Duodenal mucosa (tissue), 2 donors: ENCODE results near the gene EARS2.
"Not testable (repeated sequence)": the region's sequence is repeated elsewhere in the genome, so short reads cannot be mapped to it uniquely, and the experiment has no call there.

Experiments
- H3K27ac ChIP-seq: one replicate; pipeline ENCODE4 v1.7.0; 2013; ENCODE audit warnings: low read depth, low read length
- H3K27me3 ChIP-seq, 2 donors: one replicate each; pipeline ENCODE4 v1.7.0; 2013; ENCODE audit warnings: low read length in 2 of 2, control low read depth in 1 of 2; ENCODE audit not compliant: insufficient read depth in 2 of 2, control insufficient read depth in 1 of 2
- H3K36me3 ChIP-seq, 2 donors: one replicate each; pipeline ENCODE4 v1.7.0; 2013; ENCODE audit warnings: low read length in 2 of 2, control low read depth in 1 of 2; ENCODE audit not compliant: insufficient read depth in 2 of 2, control insufficient read depth in 1 of 2
- H3K4me1 ChIP-seq, 2 donors: one replicate each; pipeline ENCODE4 v1.7.0; 2013; ENCODE audit warnings: low read length in 2 of 2, control low read depth in 1 of 2; ENCODE audit not compliant: insufficient read depth in 2 of 2, control insufficient read depth in 1 of 2
- H3K4me3 ChIP-seq, 2 donors: one replicate each; pipeline ENCODE4 v1.7.0; 2013; ENCODE audit warnings: low read length in 2 of 2, low read depth in 1 of 2
- H3K9ac ChIP-seq, 2 donors: one replicate each; pipeline ENCODE4 v1.7.0; 2013; ENCODE audit warnings: low read length in 2 of 2, low read depth in 1 of 2
- H3K9me3 ChIP-seq, 2 donors: one replicate each; pipeline ENCODE4 v1.7.0; 2013; ENCODE audit warnings: low read length in 2 of 2, control low read depth in 1 of 2; ENCODE audit not compliant: control insufficient read depth in 1 of 2

The EARS2 gene

DNA sequence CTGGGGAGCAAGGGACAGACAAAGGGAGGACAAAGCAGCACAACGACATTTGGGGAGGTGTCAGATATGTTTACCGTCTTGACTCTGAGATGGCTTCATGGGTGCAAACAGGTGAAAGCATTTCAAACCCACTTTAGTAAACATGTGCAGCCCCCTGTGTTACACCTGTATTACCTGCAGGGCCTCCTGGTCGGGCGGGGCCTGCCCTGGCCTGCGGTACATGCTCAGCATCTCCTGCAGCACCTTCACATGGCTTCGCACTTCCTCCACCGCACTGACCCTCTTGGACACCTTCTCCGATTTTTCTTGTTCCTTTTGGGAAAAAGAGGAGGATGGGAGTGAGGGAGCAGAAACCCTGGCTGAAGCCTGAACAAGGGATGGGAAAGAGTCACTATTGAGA, 71.3 kb downstream of the EARS2 start:
- Histone ChIP-seq H3K4me1 (no peaks in the 10 kb centered on the region), H3K9ac (no peak overlapping the region), H3K36me3 (peaks cover 49 to 91% of the 10 kb centered on the region in 2 donors), H3K4me3 (no peak overlapping the region), H3K9me3 (no peaks in the 10 kb centered on the region), H3K27ac (no peak overlapping the region), H3K27me3 (no peaks in the 10 kb centered on the region)

DNA sequence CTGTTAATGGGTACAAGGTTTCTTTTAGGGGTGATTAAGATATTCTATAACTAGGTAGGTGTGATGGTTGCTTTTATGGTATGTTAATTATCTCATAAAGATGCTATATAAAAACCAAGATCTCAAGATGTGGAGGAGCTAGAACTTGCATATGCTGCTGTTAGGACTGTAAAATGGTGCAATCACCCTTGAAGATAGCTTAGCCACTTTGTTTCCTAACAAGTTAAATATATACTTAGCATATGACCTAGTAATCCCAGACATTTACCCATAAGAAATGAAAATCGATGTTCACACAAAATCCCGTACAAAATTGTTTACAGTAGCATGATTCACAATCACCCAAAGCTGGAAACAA, 71.9 kb downstream of the EARS2 start:
- Histone ChIP-seq H3K27ac (no peak overlapping the region), H3K27me3 (no peaks in the 10 kb centered on the region), H3K4me1 (no peaks in the 10 kb centered on the region), H3K4me3 (no peak overlapping the region), H3K9ac (no peak overlapping the region), H3K9me3 (no peaks in the 10 kb centered on the region), H3K36me3 (peaks cover 54 to 93% of the 10 kb centered on the region in 2 donors)

DNA sequence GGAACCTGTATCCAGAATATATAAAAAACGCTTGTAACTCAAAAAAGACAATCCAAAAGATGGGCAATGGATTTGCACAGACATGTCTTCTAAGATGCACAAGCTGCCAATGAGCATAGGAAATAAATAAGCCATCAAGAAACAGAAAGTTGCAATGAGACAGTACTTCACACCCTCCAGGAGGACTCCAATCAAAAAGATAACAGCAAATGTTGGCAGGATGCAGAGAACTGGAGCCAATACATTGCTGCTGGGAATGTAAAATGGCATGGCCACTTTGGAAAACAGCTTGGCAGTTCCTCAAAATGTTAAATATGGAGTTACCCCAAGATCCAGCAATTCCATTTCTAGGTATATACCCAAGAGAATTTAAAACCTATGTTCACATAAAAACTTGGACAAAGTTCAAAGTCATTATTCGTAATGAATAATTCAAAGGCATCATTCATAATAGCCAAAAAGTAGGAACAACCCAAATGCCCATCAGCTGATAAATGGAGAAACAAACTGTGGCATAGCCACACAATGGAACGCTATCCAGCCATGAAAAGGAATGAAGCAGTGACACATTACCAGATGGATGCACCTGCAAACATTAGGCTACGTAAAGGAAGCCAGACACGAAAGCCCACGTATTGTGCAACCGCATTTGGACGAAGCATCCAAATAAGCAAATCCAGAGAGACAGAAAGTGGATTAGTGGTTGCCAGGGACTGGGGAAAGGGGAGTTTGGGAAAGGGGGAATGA, 72.5 kb downstream of the EARS2 start:
- Histone ChIP-seq H3K9me3 (no peaks in the 10 kb centered on the region), H3K9ac (no peak overlapping the region), H3K27me3 (no peaks in the 10 kb centered on the region), H3K4me3 (no peak overlapping the region), H3K4me1 (no peaks in the 10 kb centered on the region), H3K27ac (no peak overlapping the region), H3K36me3 (peaks cover 54 to 93% of the 10 kb centered on the region in 2 donors)

DNA sequence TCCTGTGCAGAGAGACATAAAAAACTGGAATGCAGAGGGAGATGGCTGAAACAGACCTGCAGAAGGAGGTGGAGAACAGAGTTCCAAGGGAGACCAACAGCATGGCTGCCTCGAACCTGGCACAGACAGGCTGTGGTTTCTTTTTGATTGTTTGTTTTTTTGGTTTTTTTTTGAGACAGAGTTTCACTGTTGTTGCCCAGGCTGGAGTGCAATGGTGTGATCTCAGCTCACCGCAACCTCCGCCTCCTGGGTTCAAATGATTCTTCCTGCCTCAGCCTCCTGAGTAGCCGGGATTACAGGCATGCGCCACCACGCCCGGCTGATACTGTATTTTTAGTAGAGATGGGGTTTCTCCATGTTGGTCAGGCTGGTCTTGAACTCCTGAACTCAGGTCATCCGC, 73.7 kb downstream of the EARS2 start:
- not testable (repeated sequence) for H3K9me3 ChIP-seq, H3K9ac ChIP-seq, H3K4me1 ChIP-seq, H3K27ac ChIP-seq, H3K27me3 ChIP-seq, H3K4me3 ChIP-seq
- H3K36me3 ChIP-seq: peaks cover 56 to 93% of the 10 kb centered on the region in 2 donors

DNA sequence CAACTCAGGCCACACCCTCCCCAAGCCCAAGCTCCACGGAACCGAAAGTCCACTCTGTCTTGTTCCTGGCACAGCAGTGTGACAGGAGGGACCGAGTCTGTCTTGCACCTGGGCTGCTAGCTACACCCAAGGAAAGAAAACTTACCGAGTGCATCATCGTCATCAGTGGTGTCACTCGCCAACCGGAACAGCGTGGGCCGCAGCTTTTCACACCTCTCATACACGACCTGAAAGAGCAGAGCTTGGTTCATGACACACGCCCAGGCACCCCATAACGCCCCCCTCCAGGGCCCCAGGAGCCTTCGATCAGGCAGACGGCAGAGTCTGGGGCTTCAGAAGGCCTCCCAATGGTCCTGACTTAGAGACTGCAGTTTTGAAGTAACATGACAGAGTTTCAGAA, 74.4 kb downstream of the EARS2 start:
- no peak overlapping the region for H3K27ac ChIP-seq
- H3K36me3 ChIP-seq: peaks cover 55 to 90% of the 10 kb centered on the region in 2 donors
- H3K27me3 ChIP-seq: no peaks in the 10 kb centered on the region

DNA sequence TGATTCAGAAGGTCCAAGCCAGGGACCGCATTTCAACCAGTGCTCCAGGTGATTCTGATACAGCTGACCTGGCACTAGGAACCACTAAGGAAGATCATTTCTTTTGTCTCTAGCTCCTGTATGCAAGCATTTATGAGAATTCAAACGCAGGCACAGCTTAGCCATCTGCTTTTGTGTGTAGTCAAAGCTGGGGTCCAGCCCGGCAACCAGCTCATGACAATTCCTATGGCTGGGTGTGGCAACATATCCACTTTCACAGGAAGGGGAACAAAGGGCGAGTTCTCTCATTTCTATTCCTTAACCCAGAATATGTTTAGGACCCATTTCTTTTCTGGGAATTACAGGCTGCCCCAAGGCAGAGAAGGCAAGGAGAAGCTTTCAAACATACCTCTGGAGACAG, 76.9 kb downstream of the EARS2 start:
- Histone ChIP-seq H3K4me3 (no peak overlapping the region), H3K27me3 (no peaks in the 10 kb centered on the region), H3K4me1 (no peaks in the 10 kb centered on the region), H3K36me3 (peaks cover 40 to 85% of the 10 kb centered on the region in 2 donors), H3K27ac (no peak overlapping the region), H3K9me3 (no peaks in the 10 kb centered on the region), H3K9ac (no peak overlapping the region)

More for the DNA sequence above, 74.4 kb downstream of the EARS2 start:
- Histone ChIP-seq H3K9ac (no peak overlapping the region), H3K9me3 (no peaks in the 10 kb centered on the region), H3K4me1 (no peaks in the 10 kb centered on the region), H3K4me3 (no peak overlapping the region)

DNA sequence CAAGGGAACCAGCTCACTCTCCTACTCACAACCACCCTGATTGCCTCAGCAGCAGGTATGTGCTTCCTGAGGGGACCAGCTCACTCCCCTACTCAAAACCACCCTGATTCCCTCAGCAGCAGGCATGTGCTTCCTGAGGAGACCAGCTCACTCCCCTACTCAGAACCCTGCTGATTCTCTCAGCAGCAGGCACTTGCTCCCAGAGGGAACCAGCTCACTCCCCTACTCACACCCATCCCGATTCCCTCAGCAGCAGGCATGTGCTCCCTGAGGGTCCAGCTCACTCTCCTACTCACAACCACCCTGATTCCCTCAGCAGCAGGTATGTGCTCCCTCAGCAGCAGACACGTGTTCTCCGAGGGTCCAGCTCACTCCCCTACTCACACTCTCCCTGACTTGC, 78.0 kb downstream of the EARS2 start:
- no peak overlapping the region for H3K4me3 ChIP-seq

DNA sequence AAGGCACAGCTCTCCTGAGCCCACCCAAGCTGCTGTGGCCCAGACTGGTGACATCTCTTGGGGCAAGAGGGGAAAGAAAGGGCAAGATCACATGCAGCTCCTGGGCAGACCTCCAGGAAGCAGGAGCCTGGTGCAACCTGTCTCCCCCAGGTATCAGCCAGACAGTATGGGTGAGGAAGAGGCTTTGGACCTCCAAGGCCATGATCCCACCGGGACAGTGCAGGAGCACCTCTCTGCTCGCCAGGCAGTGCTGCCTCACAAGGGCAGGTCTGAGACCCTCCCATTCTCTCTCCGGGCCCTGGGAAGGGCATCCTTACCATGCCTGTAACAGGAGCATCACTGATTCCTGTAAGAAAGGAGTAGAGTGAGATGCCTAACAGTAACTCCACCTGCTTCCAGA, 78.6 kb downstream of the EARS2 start:
- H3K9ac ChIP-seq: no peak overlapping the region

More for the DNA sequence above, 78.0 kb downstream of the EARS2 start:
- no peaks in the 10 kb centered on the region for H3K4me1 ChIP-seq
- no peaks in the 10 kb centered on the region for H3K27me3 ChIP-seq
- no peak overlapping the region for H3K27ac ChIP-seq
- no peaks in the 10 kb centered on the region for H3K9me3 ChIP-seq
- peaks cover 34 to 84% of the 10 kb centered on the region in 2 donors for H3K36me3 ChIP-seq
- H3K9ac ChIP-seq: no peak overlapping the region

DNA sequence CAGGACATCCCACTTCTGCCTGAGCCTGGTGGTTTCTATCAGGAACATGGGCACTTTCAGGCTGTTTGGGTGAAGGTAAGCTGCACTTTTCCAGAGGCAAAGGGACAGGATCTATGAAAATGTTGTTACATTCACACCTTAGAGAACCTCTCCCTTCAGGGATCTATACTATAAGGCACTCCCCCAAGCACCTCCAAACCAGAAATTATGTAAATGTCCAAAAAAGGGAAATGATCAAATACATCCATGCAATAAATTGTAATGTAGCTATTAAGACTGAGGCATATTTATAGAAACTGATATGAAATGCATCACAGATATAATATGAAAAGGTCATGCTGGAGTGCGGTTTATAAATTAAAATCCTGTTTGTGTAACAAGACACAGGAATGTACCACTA, 80.9 kb downstream of the EARS2 start:
- no peaks in the 10 kb centered on the region for H3K9me3 ChIP-seq
- peaks cover 38 to 69% of the 10 kb centered on the region in 2 donors for H3K36me3 ChIP-seq
- H3K9ac ChIP-seq: no peak overlapping the region
- no peaks in the 10 kb centered on the region for H3K27me3 ChIP-seq
- H3K27ac ChIP-seq: no peak overlapping the region
- no peak overlapping the region for H3K4me3 ChIP-seq
- no peaks in the 10 kb centered on the region for H3K4me1 ChIP-seq

More for the DNA sequence above, 78.6 kb downstream of the EARS2 start:
- Histone ChIP-seq H3K27me3 (no peaks in the 10 kb centered on the region), H3K36me3 (peaks cover 38 to 89% of the 10 kb centered on the region in 2 donors), H3K4me3 (no peak overlapping the region), H3K27ac (no peak overlapping the region), H3K4me1 (no peaks in the 10 kb centered on the region), H3K9me3 (no peaks in the 10 kb centered on the region)
